K562 (cell line): Measurements from ENCODE around the gene GLUD1. TPM values are rescaled to one million over a fixed set of nuclear protein-coding genes. Genes with fewer than 3 reads are reported as not detected.
A peak's percentile ranks its signal among the peaks of the same experiment; 100 is the strongest.

ENCODE experiments used
- CAMTA2 ChIP-seq: fragments of 250-450 bp; sonication (Bioruptor Pico); conservative IDR thresholded peaks from 2 replicates; pipeline ENCODE4 v1.5.1; 2022
- CBX2 ChIP-seq: fragments of 200-600 bp; sonication (generic); IDR thresholded peaks from one replicate; pipeline ENCODE4 v1.6.1; 2012; ENCODE audit warnings: mild to moderate bottlenecking, low read length, inconsistent platforms; ENCODE audit not compliant: insufficient read depth, poor library complexity, severe bottlenecking
- E2F3 ChIP-seq: fragments of 250-450 bp; sonication (Bioruptor Pico); IDR thresholded peaks from 2 replicates; pipeline ENCODE4 v1.4.0; 2020; ENCODE audit warnings: mild to moderate bottlenecking
- E2F4 ChIP-seq: sonication (generic); formaldehyde crosslinking; IDR thresholded peaks from 2 replicates; pipeline ENCODE4 v1.8.0; 2022; ENCODE audit warnings: mild to moderate bottlenecking, low read depth, missing genetic modification reagents
- EGR1 ChIP-seq: fragments of 450-650 bp; conservative IDR thresholded peaks from 2 replicates; pipeline ENCODE4 v1.6.1; 2017; ENCODE audit warnings: mild to moderate bottlenecking
- ERF ChIP-seq: fragments of 450-650 bp; formaldehyde crosslinking; IDR thresholded peaks from 2 replicates; pipeline ENCODE4 v1.4.0; 2020; ENCODE audit warnings: mild to moderate bottlenecking, mixed read lengths
- FOSL1 ChIP-seq: fragments of 200-800 bp; sonication (Bioruptor generic); conservative IDR thresholded peaks from 2 replicates; pipeline ENCODE4 v1.6.1; 2016; ENCODE audit warnings: missing genetic modification characterization, missing compliant biosample characterization
- HCFC1 ChIP-seq: IDR thresholded peaks from 2 replicates; pipeline ENCODE4 v1.6.1; 2012; ENCODE audit warnings: low read depth, low read length, improper control_type of control experiment
- HES1 ChIP-seq: fragments of 450-650 bp; IDR thresholded peaks from 2 replicates; pipeline ENCODE4 v1.6.1; 2016; ENCODE audit warnings: low read depth, mild to moderate bottlenecking, moderate library complexity
- HIVEP1 ChIP-seq: fragments of 250-450 bp; sonication (Bioruptor Pico); IDR thresholded peaks from 2 replicates; pipeline ENCODE4 v1.4.0; 2020; ENCODE audit warnings: mild to moderate bottlenecking
- IRF2 ChIP-seq: sonication (generic); formaldehyde crosslinking; IDR thresholded peaks from 2 replicates; pipeline ENCODE4 v1.8.1; 2022; ENCODE audit warnings: mild to moderate bottlenecking, missing genetic modification reagents
- KLF6 ChIP-seq: fragments of 250-450 bp; sonication (Bioruptor Pico); IDR thresholded peaks from 2 replicates; pipeline ENCODE4 v1.4.0; 2020; ENCODE audit warnings: mild to moderate bottlenecking, moderate library complexity, borderline replicate concordance
- POLR2H ChIP-seq: IDR thresholded peaks from 2 replicates; pipeline ENCODE4 v1.6.1; 2016; ENCODE audit warnings: missing genetic modification characterization, low read depth, mild to moderate bottlenecking, control low read depth, missing compliant biosample characterization, moderate library complexity
- RBFOX2 ChIP-seq: fragments of 200-400 bp; formaldehyde crosslinking; IDR thresholded peaks from 2 replicates; pipeline ENCODE4 v1.6.1; 2017; ENCODE audit warnings: low read depth, mild to moderate bottlenecking, low read length, moderate library complexity
- SIN3B ChIP-seq: fragments of 450-650 bp; IDR thresholded peaks from 2 replicates; pipeline ENCODE4 v1.6.1; 2017; ENCODE audit warnings: low read depth, mild to moderate bottlenecking, moderate library complexity
- SRSF9 ChIP-seq: fragments of 200-400 bp; formaldehyde crosslinking; IDR thresholded peaks from 2 replicates; pipeline ENCODE4 v1.6.1; 2017; ENCODE audit warnings: low read depth, low read length, borderline replicate concordance
- STAT5A ChIP-seq: IDR thresholded peaks from 2 replicates; pipeline ENCODE4 v1.6.1; 2012; ENCODE audit warnings: low read length, inconsistent platforms, borderline replicate concordance
- TBP ChIP-seq: optimal IDR thresholded peaks from 2 replicates; pipeline ENCODE3; 2011; ENCODE audit warnings: low read depth, low read length, improper control_type of control experiment
- TFAP4 ChIP-seq: sonication (generic); formaldehyde crosslinking; IDR thresholded peaks from 2 replicates; pipeline ENCODE4 v1.8.0; 2022; ENCODE audit warnings: missing genetic modification reagents, mild to moderate bottlenecking, moderate library complexity, borderline replicate concordance
- USF1 ChIP-seq: sonication (generic); formaldehyde crosslinking; IDR thresholded peaks from 2 replicates; pipeline ENCODE4 v1.9.0; 2022; ENCODE audit warnings: mild to moderate bottlenecking, missing genetic modification reagents
- ZNF316 ChIP-seq: fragments of 450-650 bp; IDR thresholded peaks from 2 replicates; pipeline ENCODE4 v1.6.1; 2016
- ZNF639 ChIP-seq, 2 experiments: fragments of 200-800 bp in 1 of 2; sonication (Bioruptor generic) in 1 of 2; sonication (generic) in 1 of 2; formaldehyde crosslinking in 1 of 2; IDR thresholded peaks in 1 of 2; conservative IDR thresholded peaks in 1 of 2; 2 replicates each; pipeline versions ENCODE4 v1.5.0 to v1.6.1; 2016 to 2020; ENCODE audit warnings: missing compliant biosample characterization in 1 of 2, missing genetic modification characterization in 1 of 2, missing genetic modification reagents in 1 of 2
- ZNF668 ChIP-seq: fragments of 250-450 bp; sonication (Bioruptor Pico); IDR thresholded peaks from 2 replicates; pipeline ENCODE4 v1.8.0; 2022; ENCODE audit warnings: mild to moderate bottlenecking, inconsistent platforms
- polyA plus RNA-seq, 8 experiments: library from polyadenylated mRNA; depleted of rRNA in 4 of 8; stranded (reverse) in 5 of 8; unstranded in 3 of 8; fragments of >200 nt; fragmentation: Nextera tagmentation in 2 of 8; fragmentation: Illumina TruSeq in 1 of 8; extraction: Ambion mirVana in 2 of 8; extraction: Trizol in 1 of 8; gene quantifications; 2 replicates each; pipeline versions ENCODE4 v1.2.1 to v1.2.3, GENCODE V29; 2011 to 2014; ENCODE audit warnings: inconsistent platforms in 1 of 8, missing spikeins in 1 of 8
- total RNA-seq, 7 experiments: library from RNA; depleted of rRNA in 6 of 7; stranded (reverse); fragments of >200 nt in 6 of 7; fragmentation: Illumina TruSeq in 2 of 7; extraction: Trizol in 2 of 7; gene quantifications; 2 replicates each; pipeline versions ENCODE4 v1.2.1 to v1.2.3, GENCODE V29; 2011 to 2021; ENCODE audit warnings: low replicate concordance in 1 of 7

GLUD1 gene
- total and polyA plus RNA-seq, 9 of the 15 experiments (the other 6 are each of a cell fraction or from before 2014, with no cell fraction given), result 21.9 to 92.0 (median 76.3) TPM

- TF ChIP-seq KLF6 (CRISPR knock-in tag) (no peak), RBFOX2 (peak; percentile 76), ZNF316 (peak; percentile 31; the same call in 1 of the 2 replicates), E2F4 (0 out of 2 replicates have a peak, but pooled peaks have one; percentile 39), HIVEP1 (no peak), HES1 (no peak), STAT5A (no peak), ZNF639 (CRISPR knock-in tag; conservative IDR thresholded peaks at IDR 0.05 in 1 of 2, IDR thresholded peaks at IDR 0.05 in 1 of 2) (peak in 1 of 2 experiments; percentile 44; a peak in 1 of 4 replicates), CAMTA2 (CRISPR knock-in tag) (no peak), CBX2 (no peak), USF1 (CRISPR knock-in tag) (peak; percentile 79), ZNF668 (CRISPR knock-in tag) (no peak), HCFC1 (peak; percentile 33; the same call in 1 of the 2 replicates), IRF2 (CRISPR knock-in tag) (no peak), POLR2H (tag) (peak; percentile 26; the same call in 1 of the 2 replicates), ERF (CRISPR knock-in tag) (0 out of 2 replicates have a peak, but pooled peaks have one; percentile 14), FOSL1 (tag) (peak; percentile 74), EGR1 (peak; percentile 82), TBP (peak; percentile 67), SIN3B (peak; percentile 31; the same call in 1 of the 2 replicates), E2F3 (CRISPR knock-in tag) (0 out of 2 replicates have a peak, but pooled peaks have one; percentile 15), TFAP4 (peak; percentile 56; the same call in 1 of the 2 replicates), SRSF9 (no peak)
These were observed 748 bp upstream of the GLUD1 start (continued) for GRCh38 chr10:87095236-87095945.
